Neuronal stem cell (in vitro differentiated cells): ENCODE results near the gene SPATA12.

Source experiments
- DNase-seq: peaks from one replicate; pipeline ENCODE4 v3.0.0-alpha.2; 2013; ENCODE audit warnings: low spot score
- H2AFZ ChIP-seq: one replicate; pipeline ENCODE4 v1.6.1; 2013; ENCODE audit warnings: mild to moderate bottlenecking, low read length, inconsistent platforms
- H2AK5ac ChIP-seq: 2 replicates; pipeline ENCODE4 v1.6.1; 2013; ENCODE audit warnings: low read depth, mild to moderate bottlenecking, inconsistent platforms, low read length, moderate library complexity, mixed read lengths
- H2BK120ac ChIP-seq: 2 replicates; pipeline ENCODE4 v1.6.1; 2013; ENCODE audit warnings: low read depth, mild to moderate bottlenecking, inconsistent platforms, low read length, moderate library complexity, mixed read lengths
- H2BK12ac ChIP-seq: one replicate; pipeline ENCODE4 v1.6.1; 2013; ENCODE audit warnings: low read length, inconsistent platforms
- H2BK15ac ChIP-seq: 2 replicates; pipeline ENCODE4 v1.6.1; 2013; ENCODE audit warnings: mild to moderate bottlenecking, low read length, inconsistent platforms, mixed read lengths
- H2BK5ac ChIP-seq: one replicate; pipeline ENCODE4 v1.6.1; 2013; ENCODE audit warnings: inconsistent platforms, mild to moderate bottlenecking, low read length, moderate library complexity
- H3K14ac ChIP-seq: one replicate; pipeline ENCODE4 v1.6.1; 2013; ENCODE audit warnings: low read length, inconsistent platforms
- H3K18ac ChIP-seq: 2 replicates; pipeline ENCODE4 v1.6.1; 2013; ENCODE audit warnings: low read length, inconsistent platforms
- H3K23ac ChIP-seq: 2 replicates; pipeline ENCODE4 v1.6.1; 2013; ENCODE audit warnings: low read depth, mild to moderate bottlenecking, mixed read lengths, low read length, inconsistent platforms; ENCODE audit not compliant: poor library complexity
- H3K27ac ChIP-seq: replicated peaks from 3 replicates; pipeline ENCODE4 v1.5.1; 2013; ENCODE audit warnings: low read length, inconsistent platforms
- H3K27me3 ChIP-seq, 3 experiments: 2 replicates each; pipeline ENCODE4 v1.6.1; 2013; ENCODE audit warnings: low read length in 3 of 3, mild to moderate bottlenecking in 2 of 3, inconsistent platforms in 1 of 3, low read depth in 1 of 3, mixed read lengths in 1 of 3, moderate library complexity in 1 of 3; ENCODE audit not compliant: control insufficient read depth in 3 of 3, insufficient read depth in 3 of 3
- H3K36me3 ChIP-seq, 2 donors: replicated peaks in 1 of 2; 2 replicates each; pipeline ENCODE4 v1.6.1; 2013; ENCODE audit warnings: low read length in 2 of 2; ENCODE audit not compliant: control insufficient read depth in 2 of 2, insufficient read depth in 2 of 2
- H3K4ac ChIP-seq: 2 replicates; pipeline ENCODE4 v1.6.1; 2013; ENCODE audit warnings: inconsistent platforms, mild to moderate bottlenecking, low read length, moderate library complexity
- H3K4me1 ChIP-seq, 2 donors: 1 replicate in 1 of 2; 2 replicates in 1 of 2; pipeline ENCODE4 v1.6.1; 2013; ENCODE audit warnings: low read length in 2 of 2, low read depth in 1 of 2; ENCODE audit not compliant: control insufficient read depth in 2 of 2, insufficient read depth in 1 of 2
- H3K4me2 ChIP-seq: one replicate; pipeline ENCODE4 v1.6.1; 2013; ENCODE audit warnings: mild to moderate bottlenecking, low read length, inconsistent platforms; ENCODE audit not compliant: insufficient read depth, poor library complexity, severe bottlenecking
- H3K4me3 ChIP-seq, 2 donors: 2 replicates each; pipeline ENCODE4 v1.5.1; 2013; ENCODE audit warnings: low read length in 2 of 2, mild to moderate bottlenecking in 2 of 2, inconsistent platforms in 1 of 2, moderate library complexity in 1 of 2
- H3K79me1 ChIP-seq: one replicate; pipeline ENCODE4 v1.6.1; 2013; ENCODE audit warnings: low read depth, mild to moderate bottlenecking, inconsistent platforms, low read length, moderate library complexity
- H3K9ac ChIP-seq: one replicate; pipeline ENCODE4 v1.6.1; 2013; ENCODE audit warnings: mild to moderate bottlenecking, low read depth, low read length, inconsistent platforms; ENCODE audit not compliant: poor library complexity
- H3K9me3 ChIP-seq, 2 donors: replicated peaks in 1 of 2; 2 replicates each; pipeline versions ENCODE3 to v1.6.1; 2013; ENCODE audit warnings: low read length in 2 of 2, mild to moderate bottlenecking in 2 of 2, inconsistent platforms in 1 of 2, low read depth in 1 of 2, mixed read lengths in 1 of 2, moderate library complexity in 1 of 2; ENCODE audit not compliant: control insufficient read depth in 2 of 2, insufficient read depth in 1 of 2
- H4K8ac ChIP-seq: one replicate; pipeline ENCODE4 v1.6.1; 2013; ENCODE audit warnings: low read depth, mild to moderate bottlenecking, inconsistent platforms, low read length, moderate library complexity
- H4K91ac ChIP-seq: one replicate; pipeline ENCODE4 v1.6.1; 2013; ENCODE audit warnings: low read length, low read depth, mild to moderate bottlenecking, inconsistent platforms; ENCODE audit not compliant: poor library complexity
- WGBS, 2 donors: extraction: QIAGEN DNeasy Blood & Tissue Kit; methylation state at CpG; one replicate each; pipeline ENCODE4 v1.1.7; 2013; ENCODE audit warnings: missing lambda C conversion rate in 2 of 2, mixed read lengths in 1 of 2; ENCODE audit not compliant: insufficient read length in 2 of 2, insufficient replicate concordance in 1 of 2; ENCODE audit errors: extremely low coverage in 2 of 2; 5-methylcytosine and 5-hydroxymethylcytosine counted together

Gene SPATA12

DNA sequence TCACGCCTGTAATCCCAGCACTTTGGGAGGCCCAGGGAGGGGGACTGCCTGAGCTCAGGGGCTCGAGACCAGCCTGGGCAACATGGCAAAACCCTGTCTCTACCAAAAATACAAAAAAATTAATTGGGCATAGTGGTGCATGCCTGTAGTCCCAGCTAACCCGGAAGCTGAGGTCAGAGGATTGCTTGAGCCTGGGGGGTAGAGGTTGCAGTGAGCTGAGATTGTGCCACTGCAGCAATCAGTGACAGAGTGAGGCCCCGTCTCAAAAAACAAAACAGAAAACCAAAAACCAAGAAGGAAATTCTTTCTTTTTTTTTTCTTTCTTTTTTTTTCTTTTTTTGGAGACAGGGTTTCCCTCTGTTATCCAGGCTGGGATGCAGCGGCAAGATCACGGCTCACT, 3.5 kb downstream of the SPATA12 start:
- peak overlapping the region; percentile 35 for H3K18ac ChIP-seq
- H3K14ac ChIP-seq, result no peak overlapping the region
- no peak overlapping the region for H4K91ac ChIP-seq
- no peak overlapping the region for H2BK120ac ChIP-seq
- H3K79me1 ChIP-seq, result peaks cover 1% of the 10 kb centered on the region
- DNase-seq, result no peak
- H3K27ac ChIP-seq, result no peak overlapping the region
- H3K4me2 ChIP-seq, result no peak overlapping the region
- H3K23ac ChIP-seq, result no peak overlapping the region
- no peaks in the 10 kb centered on the region for H3K27me3 ChIP-seq
- H4K8ac ChIP-seq, result no peak overlapping the region
- no CpG with 5 or more reads among the region's 6 CpGs for WGBS, 2 donors
- no peak overlapping the region for H2BK5ac ChIP-seq
- no peak overlapping the region for H2AFZ ChIP-seq
- no peak overlapping the region for H3K4ac ChIP-seq
- peaks cover 14 to 17% of the 10 kb centered on the region in 2 donors for H3K4me1 ChIP-seq
- no peak overlapping the region for H2BK15ac ChIP-seq
- H3K36me3 ChIP-seq, result no peaks in the 10 kb centered on the region
- no peak overlapping the region for H2AK5ac ChIP-seq
- no peak overlapping the region for H3K4me3 ChIP-seq
- H2BK12ac ChIP-seq, result no peak overlapping the region
- no peaks in the 10 kb centered on the region for H3K9me3 ChIP-seq
- H3K9ac ChIP-seq, result no peak overlapping the region

- H3K27me3 ChIP-seq, result no peaks in the 10 kb centered on the region
- no peak overlapping the region for H3K4me3 ChIP-seq
- H3K9ac ChIP-seq, result no peak overlapping the region
- no peak overlapping the region for H2BK120ac ChIP-seq
- no peak overlapping the region for H3K18ac ChIP-seq
- no peak overlapping the region for H3K4me2 ChIP-seq
- peaks cover 14 to 17% of the 10 kb centered on the region in 2 donors for H3K4me1 ChIP-seq
- no peak overlapping the region for H2BK12ac ChIP-seq
- H3K27ac ChIP-seq, result no peak overlapping the region
- no peak overlapping the region for H3K14ac ChIP-seq
- no peak overlapping the region for H4K91ac ChIP-seq
- no peaks in the 10 kb centered on the region for H3K36me3 ChIP-seq
- DNase-seq, result no peak
- no CpG with 5 or more reads among the region's 2 CpGs for whole genome bisulfite sequencing, 2 donors
- no peak overlapping the region for H2BK15ac ChIP-seq
- H3K23ac ChIP-seq, result no peak overlapping the region
- H2AFZ ChIP-seq, result no peak overlapping the region
- H3K4ac ChIP-seq, result no peak overlapping the region
- peaks cover 1% of the 10 kb centered on the region for H3K79me1 ChIP-seq
- H2AK5ac ChIP-seq, result no peak overlapping the region
- H2BK5ac ChIP-seq, result no peak overlapping the region
- no peaks in the 10 kb centered on the region for H3K9me3 ChIP-seq
- no peak overlapping the region for H4K8ac ChIP-seq
Measured at GRCh38 chr3:57064572-57064971, 4.1 kb downstream of the SPATA12 start.

DNA sequence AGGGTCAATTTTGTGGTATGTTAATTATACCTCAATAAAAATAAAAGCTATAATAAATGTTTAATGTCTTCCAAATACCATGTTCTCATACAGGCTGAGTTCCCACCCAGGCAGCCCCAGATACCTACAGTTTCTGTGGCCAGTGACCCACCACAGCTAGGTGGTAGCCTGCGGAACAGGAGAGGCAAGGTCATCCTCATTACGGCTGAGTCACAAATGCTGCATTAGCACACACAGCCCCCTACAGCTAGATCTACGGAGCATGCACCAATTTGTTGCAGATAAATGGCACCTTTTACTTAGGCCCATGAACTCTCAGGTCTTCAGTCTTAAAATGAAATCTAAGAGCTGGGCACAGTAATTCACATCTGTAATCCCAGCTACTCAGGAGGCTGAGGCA, 5.1 kb downstream of the SPATA12 start:
- peaks cover 10 to 11% of the 10 kb centered on the region in 2 donors for H3K4me1 ChIP-seq
- H2BK12ac ChIP-seq, result no peak overlapping the region

GRCh38 chr3:57066471-57066870, 6.0 kb downstream of the SPATA12 start:
- WGBS, 2 donors, result no CpG with 5 or more reads among the region's 6 CpGs

More for the DNA sequence above, 5.1 kb downstream of the SPATA12 start:
- Histone ChIP-seq H3K27ac (no peak overlapping the region), H4K91ac (no peak overlapping the region), H3K36me3 (no peaks in the 10 kb centered on the region), H2BK120ac (no peak overlapping the region), H4K8ac (no peak overlapping the region), H3K23ac (no peak overlapping the region), H3K4me3 (no peak overlapping the region), H3K4ac (no peak overlapping the region), H3K79me1 (peaks cover 1% of the 10 kb centered on the region), H2AFZ (no peak overlapping the region), H3K4me2 (no peak overlapping the region), H3K18ac (no peak overlapping the region), H3K27me3 (no peaks in the 10 kb centered on the region), H3K9ac (no peak overlapping the region), H3K9me3 (no peaks in the 10 kb centered on the region), H2BK5ac (no peak overlapping the region), H2BK15ac (no peak overlapping the region), H2AK5ac (no peak overlapping the region), H3K14ac (no peak overlapping the region)
- WGBS, 2 donors, result no CpG with 5 or more reads among the region's 3 CpGs
- no peak for DNase-seq

More at GRCh38 chr3:57066471-57066870, 6.0 kb downstream of the SPATA12 start:
- Histone ChIP-seq H3K4ac (no peak overlapping the region), H3K9ac (no peak overlapping the region), H3K23ac (no peak overlapping the region), H2AK5ac (no peak overlapping the region), H3K18ac (no peak overlapping the region), H2BK5ac (no peak overlapping the region), H2BK15ac (no peak overlapping the region), H4K8ac (no peak overlapping the region), H3K36me3 (no peaks in the 10 kb centered on the region), H3K27ac (no peak overlapping the region), H3K9me3 (no peaks in the 10 kb centered on the region), H2BK120ac (no peak overlapping the region), H3K4me3 (no peak overlapping the region), H2AFZ (no peak overlapping the region), H4K91ac (no peak overlapping the region), H3K79me1 (peaks cover 1% of the 10 kb centered on the region), H3K4me1 (peaks cover 9 to 11% of the 10 kb centered on the region in 2 donors), H3K27me3 (no peaks in the 10 kb centered on the region), H3K14ac (no peak overlapping the region), H2BK12ac (no peak overlapping the region), H3K4me2 (no peak overlapping the region)
- no peak for DNase-seq
